Measurements from ENCODE around the gene NPDC1.
A peak's percentile ranks its signal among the peaks of the same experiment; 100 is the strongest.
"Not testable (repeated sequence)": the region's sequence is repeated elsewhere in the genome, so short reads cannot be mapped to it uniquely, and the experiment has no call there.

The NPDC1 gene

DNA sequence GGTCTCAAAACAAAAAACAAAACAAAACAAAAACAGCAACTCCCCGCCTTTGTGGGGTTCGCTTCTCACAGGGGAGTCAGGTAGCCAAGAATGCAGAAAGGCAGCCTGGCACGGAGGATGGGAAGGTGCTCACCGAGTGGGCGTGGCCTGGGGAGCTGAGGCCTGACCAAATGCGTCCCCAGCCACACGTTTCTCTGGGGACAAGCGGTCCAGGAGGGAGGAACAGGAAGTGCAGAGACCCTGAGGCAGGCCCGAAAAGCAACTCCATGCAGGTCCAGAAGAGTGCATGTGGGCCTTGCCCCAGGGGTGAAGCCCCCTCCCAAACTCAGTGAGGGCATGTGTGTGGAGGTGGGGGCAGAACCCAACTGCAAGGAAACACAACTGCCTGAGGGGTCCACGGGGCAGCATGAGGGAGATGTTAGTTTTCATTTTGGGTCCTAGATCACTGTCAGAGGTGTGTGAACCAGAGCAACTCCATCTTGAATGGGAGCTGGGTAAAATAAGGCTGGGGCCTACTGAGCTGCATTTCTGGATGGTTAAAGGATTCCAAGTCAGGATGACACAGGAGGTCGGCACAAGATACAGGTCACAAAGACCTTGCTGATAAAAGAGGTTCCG, 28.8 kb upstream of the NPDC1 start:
- no peak for DNase-seq

DNA sequence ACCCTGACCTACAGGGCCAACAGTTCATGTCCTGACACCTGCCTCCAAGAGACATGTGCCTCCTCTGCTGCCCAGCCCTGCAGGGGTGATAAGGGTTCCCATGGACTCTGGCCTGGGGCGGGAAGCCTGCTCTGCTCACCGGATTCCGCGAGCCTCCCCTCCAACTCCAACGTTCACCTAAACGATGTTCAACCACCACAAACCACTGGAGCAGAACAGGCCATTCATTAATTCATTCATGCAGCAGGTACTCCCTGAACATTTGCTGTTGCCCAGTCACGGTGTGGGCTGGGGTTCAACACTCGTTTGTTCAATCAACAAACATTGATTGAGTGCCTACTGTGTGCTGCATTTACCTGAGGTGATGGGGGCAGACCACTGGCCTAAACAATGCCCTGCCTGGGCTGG, 28.0 kb upstream of the NPDC1 start:
- DNase-seq: no peak

DNA sequence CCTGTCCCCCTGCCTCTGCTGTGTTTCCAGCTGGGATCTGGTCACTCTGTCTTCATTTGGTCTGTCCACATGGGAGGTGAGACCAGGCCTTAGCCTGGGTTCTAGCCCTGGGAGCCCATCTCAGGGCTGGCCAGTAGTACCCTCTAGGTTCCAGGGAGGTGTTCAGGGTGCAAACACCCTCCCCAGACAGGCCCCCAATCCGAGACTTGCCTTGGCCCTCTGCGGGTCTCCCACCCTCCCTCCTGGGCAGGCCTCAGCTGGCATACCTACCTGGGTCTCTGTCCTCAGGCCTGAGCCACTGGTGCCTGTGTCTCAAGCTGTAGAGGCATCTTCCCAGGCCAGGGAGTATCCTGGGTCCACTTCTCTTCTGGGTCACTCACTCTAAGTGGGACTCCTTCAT, 25.3 kb upstream of the NPDC1 start:
- no peak for DNase-seq

DNA sequence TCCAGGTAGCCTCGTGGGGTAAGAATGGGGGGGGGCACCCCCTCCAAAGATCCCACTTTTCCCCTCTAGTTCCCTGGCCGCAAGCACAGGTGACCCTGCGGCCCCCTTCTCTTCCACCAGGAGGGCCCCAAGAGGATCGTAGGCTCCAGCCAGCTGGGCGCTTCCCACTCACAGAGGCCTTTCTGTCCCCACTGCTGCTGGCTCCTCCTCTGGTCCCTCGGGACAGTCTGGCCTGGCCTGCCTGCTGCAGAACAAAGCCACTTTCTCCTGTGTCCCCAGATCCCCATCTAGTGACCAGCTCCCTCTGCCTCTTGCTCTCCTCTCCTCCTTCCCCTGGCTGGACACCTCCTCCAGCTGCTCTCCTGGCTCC, 24.9 kb upstream of the NPDC1 start:
- no peak for DNase-seq

DNA sequence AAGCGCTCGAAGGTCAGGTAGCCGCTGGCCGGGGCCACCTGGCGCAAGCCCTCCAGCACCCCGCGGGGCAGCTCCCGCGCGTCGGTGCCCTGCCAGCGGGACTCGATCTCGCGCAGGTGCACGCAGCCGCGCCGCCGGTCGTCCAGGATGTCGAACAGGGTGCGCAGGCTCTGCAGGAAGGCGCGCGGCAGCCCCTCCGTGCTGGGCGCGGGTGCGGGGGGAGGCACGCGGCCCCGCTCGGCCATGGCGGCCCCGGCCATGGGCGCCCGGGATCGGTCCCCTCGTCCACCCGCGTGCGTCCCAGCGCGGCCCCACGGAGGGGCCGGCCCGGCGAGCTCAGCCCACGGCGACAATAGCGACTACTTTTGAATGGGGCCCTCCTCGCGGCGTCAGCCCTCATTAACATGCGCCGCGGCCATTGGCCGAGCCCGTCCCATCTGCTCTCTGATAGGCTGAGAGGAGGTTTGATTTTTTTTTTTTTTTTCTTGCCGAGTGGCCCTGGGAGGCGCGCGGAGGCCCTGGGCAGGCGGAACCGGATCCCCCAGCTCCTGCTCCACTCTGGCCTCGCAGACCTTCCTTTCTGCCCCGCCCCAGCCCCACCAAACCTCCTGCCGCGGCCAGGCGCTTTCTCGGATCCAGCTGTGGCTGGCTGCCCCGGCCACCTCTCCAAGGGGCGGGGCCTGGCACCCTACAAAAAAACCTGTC, 24.4 kb upstream of the NPDC1 start, which contains the start of gene SAPCD2:
Gene SAPCD2 (minus strand): TSS at position 357 of the 705 bp plus-strand sequence. CDS start 97 bp downstream, at position 260.
- peak; percentile 95 for DNase-seq

DNA sequence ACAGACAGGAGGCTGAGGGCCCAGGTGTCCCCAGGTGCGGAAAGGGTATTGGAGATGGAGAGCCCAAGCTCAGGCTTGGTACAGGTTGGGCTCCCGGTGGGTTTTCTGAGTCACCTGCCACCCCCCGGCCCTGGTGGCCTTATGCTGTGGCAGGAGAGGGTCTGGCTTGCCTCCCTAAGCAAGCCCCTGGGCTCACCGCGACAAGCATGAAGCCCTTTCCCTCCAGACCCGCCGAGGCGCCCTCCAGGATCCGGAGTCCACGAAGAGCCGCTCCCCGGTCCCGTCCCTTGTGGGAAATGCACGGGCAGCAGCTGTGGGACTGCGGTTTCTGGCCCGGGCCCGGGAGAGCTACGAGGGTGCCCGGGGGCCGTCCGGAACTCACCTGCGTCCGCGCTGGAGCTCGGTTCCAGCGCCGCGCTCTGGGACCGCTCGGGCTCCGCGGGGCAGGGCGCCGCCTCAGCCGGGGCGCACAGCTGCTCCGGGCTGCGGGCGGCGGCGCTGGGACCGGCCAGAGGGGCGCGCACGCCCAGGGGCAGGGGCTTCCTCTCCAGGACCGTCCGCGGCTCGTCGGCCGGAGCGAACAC, 23.6 kb upstream of the NPDC1 start:
- no peak for DNase-seq

DNA sequence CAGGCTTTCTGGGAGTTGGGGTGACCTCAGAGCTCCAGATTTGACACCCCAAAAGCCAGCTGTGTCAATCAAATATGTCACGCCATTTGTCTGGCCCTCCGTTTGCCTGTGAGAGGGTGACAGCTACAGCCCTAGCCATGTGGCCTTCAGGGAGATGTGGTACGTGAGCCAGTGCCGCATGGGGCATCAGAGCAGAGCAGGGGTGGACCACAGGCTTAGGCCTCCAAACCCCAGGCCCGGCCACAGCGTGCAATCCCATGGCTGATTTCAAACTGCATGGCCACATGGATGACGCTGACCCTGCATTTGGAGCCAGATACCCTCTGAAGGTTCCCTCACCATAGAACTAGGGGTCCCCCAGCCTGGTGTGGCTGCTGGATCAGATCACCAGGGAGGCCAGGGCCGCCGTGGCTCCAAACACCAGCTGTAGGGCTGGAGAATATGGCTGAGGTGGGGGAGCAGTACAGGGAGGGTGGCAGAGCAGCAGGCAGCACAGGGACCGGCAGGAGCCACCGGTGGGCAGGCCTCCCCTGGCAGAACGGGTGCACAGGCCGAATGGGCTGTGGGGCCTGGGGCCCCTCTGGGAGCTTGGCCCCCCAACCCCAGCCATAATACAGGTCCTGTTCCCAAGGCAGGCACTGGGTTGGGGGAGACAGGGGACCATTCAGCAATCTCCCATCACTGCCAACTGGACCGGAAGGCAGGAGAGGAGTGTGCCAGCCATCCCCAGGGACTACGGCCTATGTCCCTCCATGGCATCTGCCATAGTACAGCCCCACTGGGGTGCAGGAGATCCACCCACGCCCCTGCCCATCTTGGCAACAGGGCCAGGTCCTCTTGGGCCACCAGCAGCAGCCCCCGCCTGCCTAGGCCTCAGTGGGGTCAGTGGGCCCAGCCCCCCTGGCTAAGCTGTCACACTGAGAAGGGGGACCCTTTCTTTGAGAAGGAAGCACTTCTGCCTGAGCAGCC, 22.8 kb upstream of the NPDC1 start:
- no peak for DNase-seq

DNA sequence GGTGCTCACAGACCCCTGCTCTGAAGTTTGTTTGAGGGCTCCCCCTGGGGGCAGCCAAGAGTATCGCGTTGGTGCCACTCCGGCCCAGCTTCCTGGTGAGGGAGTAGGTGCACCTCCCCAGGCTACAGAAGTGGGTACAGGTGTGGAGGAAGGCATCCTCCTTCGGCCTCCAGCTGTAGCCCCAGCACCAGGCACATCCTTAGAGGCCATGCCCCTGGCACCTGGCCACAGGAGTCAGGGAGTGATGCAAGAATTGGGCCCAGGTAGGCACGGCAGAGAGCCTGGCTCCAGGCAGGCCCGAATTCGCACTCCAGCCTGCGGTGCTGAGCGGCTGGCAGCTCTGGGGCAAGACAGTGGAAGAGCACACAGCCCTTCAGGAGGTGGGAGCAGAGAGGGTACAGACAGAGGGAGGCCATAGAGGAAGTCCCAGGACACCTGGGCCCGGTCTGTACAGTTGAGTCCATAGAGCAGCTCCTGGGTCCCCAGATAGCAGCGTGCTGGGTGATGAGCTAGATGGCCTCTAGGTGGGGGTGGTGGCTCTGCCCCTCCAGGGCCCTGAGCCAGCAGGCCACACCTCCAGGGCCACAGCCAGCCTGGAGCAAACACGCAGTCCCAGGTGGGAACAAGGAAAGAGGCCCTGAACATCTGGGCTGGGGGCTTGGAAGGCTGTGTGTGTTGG, 22.0 kb upstream of the NPDC1 start:
- peak; percentile 79 for DNase-seq

DNA sequence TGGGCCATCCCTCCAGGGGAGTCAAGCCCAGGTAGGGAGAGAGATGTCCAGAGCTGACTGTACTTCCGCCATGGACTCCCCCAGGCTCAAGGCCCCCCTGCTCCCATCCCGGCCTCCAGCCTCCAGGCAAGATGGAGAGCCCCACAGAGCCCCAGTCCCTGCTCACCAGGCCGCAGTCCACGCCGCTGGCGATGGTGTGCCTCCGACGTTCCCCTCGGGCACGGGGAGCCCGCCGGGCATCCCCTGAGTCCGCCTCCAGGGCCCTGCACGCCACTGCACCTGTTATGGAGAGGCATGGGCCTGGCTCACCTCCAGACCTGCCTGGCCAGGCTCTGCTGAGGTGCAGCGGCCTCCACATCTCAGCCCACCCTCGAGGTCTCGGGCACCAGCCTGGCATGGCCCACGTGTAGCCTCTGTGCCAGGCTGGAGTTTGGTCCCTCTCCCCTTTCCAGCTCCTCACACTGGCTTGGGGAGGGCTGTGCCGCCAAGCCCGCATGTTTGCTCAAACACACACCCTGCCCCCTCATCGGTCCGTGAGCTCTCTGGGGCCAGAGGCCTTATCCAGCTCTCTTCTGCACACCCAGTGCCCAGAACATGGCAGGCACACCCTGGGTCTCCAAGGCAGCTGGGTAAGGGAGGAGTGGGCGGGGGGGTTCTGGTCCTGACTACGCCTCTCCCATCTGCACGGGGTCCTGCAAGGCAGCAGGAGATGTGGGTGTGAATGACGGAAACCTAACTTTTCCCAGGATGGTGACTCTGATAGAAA, 20.3 kb upstream of the NPDC1 start:
- DNase-seq: no peak

DNA sequence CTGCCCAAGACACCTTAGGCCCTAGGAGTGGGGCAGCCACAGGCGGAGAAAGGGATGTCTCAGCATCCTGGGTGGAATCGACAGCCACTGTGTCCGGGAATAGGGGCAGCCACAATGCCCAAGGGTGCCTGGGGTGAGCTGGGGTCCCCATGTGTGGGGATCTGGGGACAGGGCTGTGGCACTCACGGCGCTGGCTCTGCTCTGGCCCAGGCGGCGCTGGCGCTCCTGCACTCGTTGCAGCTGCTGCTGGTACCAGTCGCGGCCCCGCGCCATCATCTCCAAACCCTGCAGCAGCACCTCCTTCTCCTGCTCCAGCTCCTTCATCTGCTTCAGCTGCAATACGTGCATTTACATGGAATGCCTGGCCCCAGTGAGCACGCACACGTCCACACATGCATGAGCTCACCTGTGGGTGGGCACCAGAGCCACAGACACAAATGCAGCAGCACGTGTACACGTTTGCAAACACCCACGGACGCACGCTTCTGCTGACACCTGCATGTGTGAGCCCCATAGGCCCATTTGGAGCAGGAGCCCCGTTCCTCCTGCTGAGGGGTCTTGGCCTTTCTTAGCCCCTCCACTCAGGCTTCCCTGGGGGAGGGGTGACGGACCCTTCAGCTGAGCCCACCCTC, 19.5 kb upstream of the NPDC1 start:
- no peak for DNase-seq

DNA sequence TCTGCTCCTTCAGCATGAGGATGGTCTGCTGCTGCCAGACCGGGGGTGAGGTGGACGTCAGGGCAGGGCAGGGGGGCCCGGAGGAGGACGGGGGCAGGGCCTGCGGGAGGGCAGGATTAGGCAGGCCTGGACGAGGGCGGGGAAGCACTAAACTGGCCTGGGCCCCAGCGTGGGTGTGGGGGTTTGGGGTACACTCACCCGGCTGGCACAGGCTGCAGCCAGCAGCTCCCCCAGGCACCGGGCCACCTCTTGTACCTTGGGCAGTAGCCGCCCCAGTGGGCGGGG, 18.8 kb upstream of the NPDC1 start:
- DNase-seq: no peak

DNA sequence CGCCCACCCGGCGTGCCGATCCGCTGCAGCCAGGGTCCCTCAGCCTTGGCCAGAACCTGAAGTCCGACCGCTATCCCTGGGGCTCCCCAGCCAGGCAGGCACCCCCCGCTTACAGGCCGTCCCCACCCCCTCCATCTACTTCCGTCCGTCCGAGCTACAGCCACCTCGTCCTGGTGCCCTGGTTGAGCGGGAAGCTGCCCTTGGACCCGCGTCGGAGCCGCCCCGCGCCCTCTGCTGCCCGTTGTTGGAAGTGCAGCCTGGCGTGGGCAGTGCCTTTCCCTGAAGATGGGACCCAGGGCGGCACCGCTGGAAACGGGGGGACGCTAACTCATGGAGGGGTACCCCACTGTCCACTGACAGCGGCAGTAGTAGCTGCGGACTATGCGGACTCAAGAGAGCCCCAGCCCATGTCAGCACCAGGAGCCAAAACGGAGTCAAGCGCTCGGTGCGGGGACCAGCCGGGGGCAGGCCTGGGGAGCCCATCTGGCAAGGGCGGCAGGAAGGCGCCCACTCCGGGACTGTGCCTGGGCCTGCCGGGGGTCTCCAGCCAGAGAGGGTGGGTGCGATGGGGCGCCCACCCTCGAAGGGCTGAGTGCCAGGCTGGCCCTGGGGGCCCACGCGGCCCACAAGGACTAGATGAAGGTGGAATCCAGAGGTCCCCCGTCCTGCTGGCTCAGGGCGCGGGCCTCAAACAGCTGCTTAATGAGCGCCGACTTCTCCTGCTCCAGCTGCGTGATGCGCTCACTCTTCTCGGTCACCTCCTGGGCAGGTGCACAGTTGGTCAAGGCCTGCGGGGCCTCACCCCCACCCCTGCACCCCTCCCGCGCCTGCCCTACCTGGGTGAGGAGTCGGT, 18.3 kb upstream of the NPDC1 start:
- peak; percentile 77 for DNase-seq

DNA sequence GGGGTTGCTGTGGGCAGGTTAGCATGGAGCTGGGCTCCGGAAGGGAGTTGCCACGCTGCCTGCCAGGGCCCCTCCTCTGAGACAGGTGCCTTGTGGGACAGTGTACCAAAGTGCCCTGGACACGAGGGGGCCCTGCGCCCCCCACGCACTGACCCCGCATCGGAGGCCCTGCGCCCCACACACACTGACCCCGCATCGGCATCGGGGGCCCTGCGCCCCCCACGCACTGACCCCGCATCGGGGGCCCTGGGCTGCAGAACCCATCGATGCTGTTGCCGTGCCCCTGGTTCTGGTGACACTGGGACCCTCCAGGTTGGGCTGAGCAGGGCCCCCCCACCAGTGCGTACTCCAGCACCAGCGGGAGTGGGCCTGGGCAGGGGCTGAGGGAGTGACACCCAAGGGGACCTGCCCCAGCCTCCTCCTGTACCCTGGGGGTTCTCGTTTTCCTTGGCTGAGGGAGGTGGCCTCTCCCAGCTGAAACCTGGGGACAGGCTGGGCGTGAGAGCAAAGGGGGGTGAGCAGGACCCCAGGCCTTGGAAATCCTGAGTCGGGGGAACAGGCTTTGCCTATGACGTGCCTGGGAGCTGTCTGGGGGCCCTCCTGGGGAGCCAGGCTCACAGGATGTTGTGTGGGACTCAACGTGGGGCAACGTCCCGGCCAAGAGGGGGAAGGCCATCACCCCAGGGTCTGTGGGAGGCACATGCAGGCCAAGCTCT, 17.5 kb upstream of the NPDC1 start:
- DNase-seq: no peak

DNA sequence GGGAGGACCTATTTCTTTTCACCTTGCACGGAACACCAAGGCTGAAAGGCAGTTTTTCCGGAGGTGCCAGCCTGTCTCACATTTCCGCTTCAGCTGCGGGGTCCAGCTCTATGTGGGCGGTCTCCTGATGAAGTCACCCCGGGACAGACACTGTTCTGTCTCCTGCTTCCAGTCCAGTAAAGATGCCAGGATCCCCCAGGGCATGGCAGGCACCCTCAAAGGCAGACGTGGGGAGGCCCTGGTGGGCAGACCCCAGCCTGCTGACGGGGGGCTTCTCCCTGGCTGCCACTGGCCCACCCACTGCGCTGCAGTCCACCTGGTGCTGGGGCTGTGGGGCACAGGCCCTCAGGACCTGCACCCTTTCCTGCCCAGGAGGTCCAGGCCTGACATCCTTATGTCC, 16.8 kb upstream of the NPDC1 start:
- not testable (repeated sequence) for DNase-seq

DNA sequence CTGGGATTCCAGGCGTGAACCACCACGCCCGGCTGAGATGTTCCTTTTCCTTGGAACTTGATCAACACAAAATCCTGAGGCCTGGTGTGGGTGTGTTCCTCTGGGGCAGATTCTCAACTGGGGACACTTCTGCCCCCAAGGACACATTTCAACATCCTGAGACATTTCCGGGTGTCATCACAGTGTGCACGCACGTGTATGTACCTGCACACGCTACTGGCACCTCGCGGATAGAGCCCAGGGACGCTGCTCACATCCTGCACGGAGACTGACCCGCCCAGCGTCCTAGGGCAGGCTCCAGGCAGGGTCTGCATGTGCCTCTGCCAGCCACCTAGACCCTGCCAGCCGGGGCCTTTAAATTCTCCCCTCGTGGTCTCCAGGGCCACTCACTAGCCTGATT, 16.4 kb upstream of the NPDC1 start:
- DNase-seq: no peak

DNA sequence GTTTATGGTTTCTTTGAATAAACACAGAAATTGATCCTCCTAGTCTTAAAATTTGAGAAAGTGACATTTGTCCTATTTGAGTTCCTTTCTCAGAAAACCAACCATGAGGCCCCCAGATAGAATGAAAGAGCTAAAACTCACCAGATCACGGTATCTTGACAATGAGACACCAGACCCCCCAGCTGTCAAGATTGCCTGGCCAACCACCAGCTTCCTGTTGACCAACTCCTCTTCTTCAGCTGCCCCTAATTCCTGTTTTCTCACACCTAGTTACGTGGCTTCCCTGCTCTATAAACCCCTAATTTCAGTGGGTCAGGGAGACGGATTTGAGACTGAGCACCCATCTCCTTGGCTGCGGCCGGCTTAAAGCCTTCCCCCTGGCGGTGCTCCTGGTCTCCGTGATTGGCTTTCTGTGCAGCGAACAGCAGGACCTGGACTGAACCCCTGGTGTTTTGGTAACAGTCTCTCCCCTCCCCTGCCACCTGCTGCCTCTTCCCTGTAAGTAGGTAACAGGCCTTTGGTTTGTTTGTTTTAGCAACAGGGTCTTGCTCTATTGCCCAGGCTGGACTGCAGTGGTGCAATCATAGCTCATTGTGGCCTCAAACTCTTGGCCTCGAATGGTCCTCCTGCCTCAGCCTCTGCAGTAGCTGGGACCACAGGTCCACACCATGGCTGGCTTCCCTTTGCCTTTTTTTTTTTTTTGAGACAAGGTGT, 12.7 kb upstream of the NPDC1 start:
- peak; percentile 35 for DNase-seq

DNA sequence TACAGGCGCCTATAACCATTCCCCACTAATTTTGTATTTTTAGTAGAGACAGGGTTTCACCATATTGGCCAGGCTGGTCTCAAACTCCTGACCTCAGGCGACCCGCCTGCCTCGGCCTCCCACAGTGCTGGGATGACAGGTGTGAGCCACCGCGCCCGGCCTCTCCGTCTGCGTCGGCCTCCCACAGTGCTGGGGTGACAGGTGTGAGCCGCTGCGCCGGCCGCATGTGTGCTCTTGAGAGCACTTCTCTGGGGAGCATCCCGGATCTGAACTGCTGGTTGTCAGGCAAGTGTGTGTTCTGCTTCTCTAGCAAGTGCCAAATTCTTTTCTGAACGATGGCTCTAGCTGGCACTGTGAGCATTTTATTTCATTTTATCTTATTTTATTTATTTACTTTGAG, 11.6 kb upstream of the NPDC1 start:
- DNase-seq: peak; percentile 72

DNA sequence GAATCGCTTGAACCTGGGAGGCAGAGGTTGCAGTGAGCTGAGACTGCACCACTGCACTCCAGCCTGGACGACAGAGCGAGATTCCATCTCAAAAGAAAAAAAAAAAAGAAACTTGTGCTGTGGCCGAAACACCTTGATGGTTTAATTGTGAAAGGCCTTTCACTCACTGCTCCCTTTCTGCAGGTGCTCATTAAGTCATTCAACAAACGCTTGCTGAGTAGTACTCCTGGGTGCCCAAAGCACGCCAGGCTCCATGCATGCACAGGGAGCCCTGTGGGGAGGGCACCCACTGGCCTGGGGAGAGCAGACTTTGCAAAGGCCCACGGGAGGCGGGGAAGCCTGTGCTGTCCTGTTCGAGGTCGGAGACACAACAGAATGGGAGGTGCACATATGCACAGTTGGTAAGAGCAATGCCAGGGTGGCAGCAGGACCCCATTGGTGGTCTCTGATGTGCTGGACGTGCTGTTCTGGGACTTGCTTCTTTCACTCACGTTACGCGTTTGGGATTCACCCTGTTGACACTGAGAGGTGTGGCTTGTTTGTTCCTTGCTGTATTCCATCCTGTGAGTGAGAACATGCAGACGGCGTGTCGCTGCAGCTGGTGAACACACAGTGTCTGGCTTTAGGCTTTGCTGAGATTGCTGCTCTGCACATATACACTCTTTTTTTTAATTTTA, 10.9 kb upstream of the NPDC1 start:
- DNase-seq: no peak

Measured in NCI-H774 (cell line).